ENCODE results near the gene LMAN1L. TPM values are rescaled to one million over a fixed set of nuclear protein-coding genes. Genes with fewer than 3 reads are reported as not detected.

LMAN1L gene
- total RNA-seq, 1 donor from 2014 or later, result not detected

DNA sequence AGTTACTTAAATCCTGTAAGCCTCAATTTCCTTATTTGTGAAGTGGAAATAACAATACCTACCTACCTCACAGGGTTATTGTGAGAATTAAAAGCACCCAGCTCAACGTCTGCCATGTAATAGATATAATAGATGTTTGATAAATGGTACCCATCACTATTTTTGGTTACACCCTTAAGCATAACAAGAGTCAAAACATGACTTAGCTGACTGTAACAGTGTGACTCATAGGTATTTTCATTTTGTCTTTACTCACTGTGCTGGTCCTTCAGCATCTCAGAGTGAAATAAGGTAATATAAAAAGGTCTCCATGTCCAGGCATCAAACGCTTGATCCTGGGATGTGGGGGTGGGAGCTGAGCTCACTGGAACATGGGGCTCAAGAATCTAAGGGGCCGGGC is 16.9 kb downstream of the LMAN1L start:
- DNase-seq (ENCODE audit: low read depth), result no peak
- no peak overlapping the region for H3K4me3 ChIP-seq (ENCODE audit: low read depth, low read length)
- TF ChIP-seq, protein P1, sequence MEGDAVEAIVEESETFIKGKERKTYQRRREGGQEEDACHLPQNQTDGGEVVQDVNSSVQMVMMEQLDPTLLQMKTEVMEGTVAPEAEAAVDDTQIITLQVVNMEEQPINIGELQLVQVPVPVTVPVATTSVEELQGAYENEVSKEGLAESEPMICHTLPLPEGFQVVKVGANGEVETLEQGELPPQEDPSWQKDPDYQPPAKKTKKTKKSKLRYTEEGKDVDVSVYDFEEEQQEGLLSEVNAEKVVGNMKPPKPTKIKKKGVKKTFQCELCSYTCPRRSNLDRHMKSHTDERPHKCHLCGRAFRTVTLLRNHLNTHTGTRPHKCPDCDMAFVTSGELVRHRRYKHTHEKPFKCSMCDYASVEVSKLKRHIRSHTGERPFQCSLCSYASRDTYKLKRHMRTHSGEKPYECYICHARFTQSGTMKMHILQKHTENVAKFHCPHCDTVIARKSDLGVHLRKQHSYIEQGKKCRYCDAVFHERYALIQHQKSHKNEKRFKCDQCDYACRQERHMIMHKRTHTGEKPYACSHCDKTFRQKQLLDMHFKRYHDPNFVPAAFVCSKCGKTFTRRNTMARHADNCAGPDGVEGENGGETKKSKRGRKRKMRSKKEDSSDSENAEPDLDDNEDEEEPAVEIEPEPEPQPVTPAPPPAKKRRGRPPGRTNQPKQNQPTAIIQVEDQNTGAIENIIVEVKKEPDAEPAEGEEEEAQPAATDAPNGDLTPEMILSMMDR (conservative IDR thresholded peaks at IDR 0.05; ENCODE audit: low read depth, low read length), result no peak

DNA sequence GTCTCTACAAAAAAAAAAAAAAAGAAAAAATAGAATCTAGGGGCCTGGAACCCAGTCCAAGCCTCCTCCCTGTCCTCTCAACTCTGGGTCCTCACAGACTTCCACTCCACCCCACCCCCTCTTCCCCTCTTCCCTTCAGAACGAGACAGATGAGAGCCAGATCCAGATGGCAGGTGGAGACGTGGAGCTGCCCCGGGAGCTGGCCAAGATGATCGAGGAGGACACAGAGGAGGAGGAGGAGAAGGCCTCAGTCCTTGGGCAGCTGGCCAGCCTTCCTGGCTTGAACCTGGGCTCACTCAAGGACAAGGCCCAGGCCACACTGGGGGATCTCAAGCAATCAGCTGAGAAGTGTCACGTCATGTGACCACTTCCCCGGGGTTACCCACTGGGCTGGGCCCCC is 17.4 kb downstream of the LMAN1L start:
- TF ChIP-seq, protein P1 (conservative IDR thresholded peaks at IDR 0.05; ENCODE audit: low read depth, low read length), result no peak
- DNase-seq (ENCODE audit: low read depth), result no peak

GRCh38 chr15:74830868-74831267 is 18.2 kb downstream of the LMAN1L start:
- H3K4me3 ChIP-seq (ENCODE audit: low read depth, low read length), result no peak overlapping the region
- DNase-seq (ENCODE audit: low read depth), result no peak
- TF ChIP-seq, protein P1 (conservative IDR thresholded peaks at IDR 0.05; ENCODE audit: low read depth, low read length), result no peak

More for the DNA sequence above, 17.4 kb downstream of the LMAN1L start:
- no peak overlapping the region for H3K4me3 ChIP-seq (ENCODE audit: low read depth, low read length)

GRCh38 chr15:74831813-74832495 is 19.3 kb downstream of the LMAN1L start:
- TF ChIP-seq, protein P1 (conservative IDR thresholded peaks at IDR 0.05; ENCODE audit: low read depth, low read length), result no peak
- DNase-seq (ENCODE audit: low read depth), result no peak
- H3K4me3 ChIP-seq (ENCODE audit: low read depth, low read length), result no peak overlapping the region

DNA sequence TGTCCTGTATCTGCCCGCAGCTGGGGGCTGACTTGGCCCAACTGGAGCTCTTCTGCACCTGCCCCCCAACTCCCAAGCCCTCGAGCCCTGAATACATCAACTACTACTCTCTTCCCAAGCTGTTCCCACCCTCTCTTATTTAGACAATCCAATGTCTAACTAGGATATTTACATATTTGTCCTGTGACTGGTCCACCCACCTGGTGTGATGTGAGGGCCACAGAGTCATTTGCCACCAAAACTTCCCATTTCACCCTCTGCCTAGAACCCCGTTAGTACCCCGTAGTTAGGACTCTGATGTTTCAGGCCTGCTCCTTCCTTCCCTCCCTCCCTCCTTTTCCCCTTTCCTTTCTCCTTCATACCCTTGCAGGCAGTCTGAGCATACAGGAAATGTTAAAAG is 20.2 kb downstream of the LMAN1L start:
- TF ChIP-seq, protein P1 (conservative IDR thresholded peaks at IDR 0.05; ENCODE audit: low read depth, low read length), result no peak
- no peak for DNase-seq (ENCODE audit: low read depth)
- H3K4me3 ChIP-seq (ENCODE audit: low read depth, low read length), result no peak overlapping the region

GRCh38 chr15:74833376-74834107 is 20.9 kb downstream of the LMAN1L start:
- H3K4me3 ChIP-seq (ENCODE audit: low read depth, low read length), result no peak overlapping the region
- no peak for DNase-seq (ENCODE audit: low read depth)
- TF ChIP-seq, protein P1 (conservative IDR thresholded peaks at IDR 0.05; ENCODE audit: low read depth, low read length), result no peak

Measured in epithelial cell of proximal tubule (primary cell).